ENCODE results near the gene SCN5A. TPM values are rescaled to one million over a fixed set of nuclear protein-coding genes. Genes with fewer than 3 reads are reported as not detected.

SCN5A gene
- total RNA-seq, 1 experiment from 2014 or later, result 13.6 TPM

DNA sequence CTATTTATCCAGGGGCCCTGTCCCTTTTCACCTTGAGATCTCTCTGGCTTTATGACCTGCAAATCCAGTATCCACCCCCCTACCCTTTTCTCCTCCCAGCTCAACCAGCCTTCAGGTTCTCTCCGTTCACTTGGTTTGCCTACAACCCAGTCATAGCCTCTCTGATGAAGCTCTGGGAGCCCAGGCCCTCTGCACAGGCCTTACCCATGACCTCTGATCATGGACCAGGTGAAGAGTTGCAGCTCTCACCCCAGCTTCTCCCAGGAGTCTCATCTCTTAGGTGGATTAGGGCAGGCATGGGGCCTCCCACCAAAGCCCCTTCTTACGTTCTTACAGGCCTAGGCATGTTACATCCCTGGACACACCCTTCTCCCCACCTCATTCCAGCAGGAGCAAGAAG lies 93.6 kb downstream of the SCN5A start:
- H3K36me3 Mint-ChIP-seq, result peaks cover 19% of the 10 kb centered on the region
- CTCF ChIA-PET, result no interaction called here
- TF ChIP-seq RELA (CRISPR knock-in tag; IDR thresholded peaks at IDR 0.05; ENCODE audit: borderline replicate concordance) (no peak), FOXJ3 (CRISPR knock-in tag; IDR thresholded peaks at IDR 0.05; ENCODE audit: borderline replicate concordance) (no peak), ZNF138 (CRISPR knock-in tag; conservative IDR thresholded peaks at IDR 0.05) (no peak), FOXP4 (CRISPR knock-in tag; IDR thresholded peaks at IDR 0.05) (no peak), FOXK1 (CRISPR knock-in tag; IDR thresholded peaks at IDR 0.05) (no peak)
- DNase-seq (ENCODE audit: low spot score), result no peak
- no peaks in the 10 kb centered on the region for H3K4me1 Mint-ChIP-seq
- POLR2A ChIA-PET, result no interaction called here
- H3K27me3 Mint-ChIP-seq (ENCODE audit: low read depth), result no peaks in the 10 kb centered on the region
- peaks cover 39% of the 10 kb centered on the region for H3K9me3 Mint-ChIP-seq
- no peak for ATAC-seq
- H3K4me3 Mint-ChIP-seq, result no peak overlapping the region
- H3K27ac Mint-ChIP-seq, result no peak overlapping the region

GRCh38 chr3:38555149-38555840 lies 94.2 kb downstream of the SCN5A start:
- ChIA-PET POLR2A (no interaction called here), CTCF (no interaction called here)
- ATAC-seq (no peak), DNase-seq (ENCODE audit: low spot score) (no peak)
- Mint-ChIP-seq H3K36me3 (peaks cover 23% of the 10 kb centered on the region), H3K27ac (no peak overlapping the region), H3K4me3 (no peak overlapping the region), H3K9me3 (peaks cover 42% of the 10 kb centered on the region), H3K27me3 (ENCODE audit: low read depth) (no peaks in the 10 kb centered on the region), H3K4me1 (no peaks in the 10 kb centered on the region)
- TF ChIP-seq NR2C2 (CRISPR knock-in tag; IDR thresholded peaks at IDR 0.05), result no peak
- TF ChIP-seq, protein P1, sequence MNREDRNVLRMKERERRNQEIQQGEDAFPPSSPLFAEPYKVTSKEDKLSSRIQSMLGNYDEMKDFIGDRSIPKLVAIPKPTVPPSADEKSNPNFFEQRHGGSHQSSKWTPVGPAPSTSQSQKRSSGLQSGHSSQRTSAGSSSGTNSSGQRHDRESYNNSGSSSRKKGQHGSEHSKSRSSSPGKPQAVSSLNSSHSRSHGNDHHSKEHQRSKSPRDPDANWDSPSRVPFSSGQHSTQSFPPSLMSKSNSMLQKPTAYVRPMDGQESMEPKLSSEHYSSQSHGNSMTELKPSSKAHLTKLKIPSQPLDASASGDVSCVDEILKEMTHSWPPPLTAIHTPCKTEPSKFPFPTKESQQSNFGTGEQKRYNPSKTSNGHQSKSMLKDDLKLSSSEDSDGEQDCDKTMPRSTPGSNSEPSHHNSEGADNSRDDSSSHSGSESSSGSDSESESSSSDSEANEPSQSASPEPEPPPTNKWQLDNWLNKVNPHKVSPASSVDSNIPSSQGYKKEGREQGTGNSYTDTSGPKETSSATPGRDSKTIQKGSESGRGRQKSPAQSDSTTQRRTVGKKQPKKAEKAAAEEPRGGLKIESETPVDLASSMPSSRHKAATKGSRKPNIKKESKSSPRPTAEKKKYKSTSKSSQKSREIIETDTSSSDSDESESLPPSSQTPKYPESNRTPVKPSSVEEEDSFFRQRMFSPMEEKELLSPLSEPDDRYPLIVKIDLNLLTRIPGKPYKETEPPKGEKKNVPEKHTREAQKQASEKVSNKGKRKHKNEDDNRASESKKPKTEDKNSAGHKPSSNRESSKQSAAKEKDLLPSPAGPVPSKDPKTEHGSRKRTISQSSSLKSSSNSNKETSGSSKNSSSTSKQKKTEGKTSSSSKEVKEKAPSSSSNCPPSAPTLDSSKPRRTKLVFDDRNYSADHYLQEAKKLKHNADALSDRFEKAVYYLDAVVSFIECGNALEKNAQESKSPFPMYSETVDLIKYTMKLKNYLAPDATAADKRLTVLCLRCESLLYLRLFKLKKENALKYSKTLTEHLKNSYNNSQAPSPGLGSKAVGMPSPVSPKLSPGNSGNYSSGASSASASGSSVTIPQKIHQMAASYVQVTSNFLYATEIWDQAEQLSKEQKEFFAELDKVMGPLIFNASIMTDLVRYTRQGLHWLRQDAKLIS (CRISPR knock-in tag; IDR thresholded peaks at IDR 0.05; ENCODE audit: borderline replicate concordance), result no peak
- no peak for TF ChIP-seq GABPB1 (CRISPR knock-in tag; IDR thresholded peaks at IDR 0.05)
- TF ChIP-seq ESRRA (CRISPR knock-in tag; IDR thresholded peaks at IDR 0.05; ENCODE audit: borderline replicate concordance), result no peak
- no peak for TF ChIP-seq ELF4 (CRISPR knock-in tag; IDR thresholded peaks at IDR 0.05; ENCODE audit: low read depth)
- no peak for TF ChIP-seq PRDM15 (CRISPR knock-in tag; IDR thresholded peaks at IDR 0.05)
- no peak for TF ChIP-seq TCF7 (CRISPR knock-in tag; IDR thresholded peaks at IDR 0.05; ENCODE audit: low read depth)
- no peak for TF ChIP-seq JUN (CRISPR knock-in tag; IDR thresholded peaks at IDR 0.05)
- no peak for TF ChIP-seq ATF1 (CRISPR knock-in tag; IDR thresholded peaks at IDR 0.05)
- TF ChIP-seq, protein P2, sequence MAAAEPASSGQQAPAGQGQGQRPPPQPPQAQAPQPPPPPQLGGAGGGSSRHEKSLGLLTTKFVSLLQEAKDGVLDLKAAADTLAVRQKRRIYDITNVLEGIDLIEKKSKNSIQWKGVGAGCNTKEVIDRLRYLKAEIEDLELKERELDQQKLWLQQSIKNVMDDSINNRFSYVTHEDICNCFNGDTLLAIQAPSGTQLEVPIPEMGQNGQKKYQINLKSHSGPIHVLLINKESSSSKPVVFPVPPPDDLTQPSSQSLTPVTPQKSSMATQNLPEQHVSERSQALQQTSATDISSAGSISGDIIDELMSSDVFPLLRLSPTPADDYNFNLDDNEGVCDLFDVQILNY (CRISPR knock-in tag; IDR thresholded peaks at IDR 0.05), result no peak

All from WTC11 (cell line).